Measurements from ENCODE around the gene CRYBG2. TPM values are rescaled to one million over a fixed set of nuclear protein-coding genes. Genes with fewer than 3 reads are reported as not detected.

Gene CRYBG2
- total RNA-seq, 2 experiments from 2014 or later, result 4.5 to 6.4 TPM

DNA sequence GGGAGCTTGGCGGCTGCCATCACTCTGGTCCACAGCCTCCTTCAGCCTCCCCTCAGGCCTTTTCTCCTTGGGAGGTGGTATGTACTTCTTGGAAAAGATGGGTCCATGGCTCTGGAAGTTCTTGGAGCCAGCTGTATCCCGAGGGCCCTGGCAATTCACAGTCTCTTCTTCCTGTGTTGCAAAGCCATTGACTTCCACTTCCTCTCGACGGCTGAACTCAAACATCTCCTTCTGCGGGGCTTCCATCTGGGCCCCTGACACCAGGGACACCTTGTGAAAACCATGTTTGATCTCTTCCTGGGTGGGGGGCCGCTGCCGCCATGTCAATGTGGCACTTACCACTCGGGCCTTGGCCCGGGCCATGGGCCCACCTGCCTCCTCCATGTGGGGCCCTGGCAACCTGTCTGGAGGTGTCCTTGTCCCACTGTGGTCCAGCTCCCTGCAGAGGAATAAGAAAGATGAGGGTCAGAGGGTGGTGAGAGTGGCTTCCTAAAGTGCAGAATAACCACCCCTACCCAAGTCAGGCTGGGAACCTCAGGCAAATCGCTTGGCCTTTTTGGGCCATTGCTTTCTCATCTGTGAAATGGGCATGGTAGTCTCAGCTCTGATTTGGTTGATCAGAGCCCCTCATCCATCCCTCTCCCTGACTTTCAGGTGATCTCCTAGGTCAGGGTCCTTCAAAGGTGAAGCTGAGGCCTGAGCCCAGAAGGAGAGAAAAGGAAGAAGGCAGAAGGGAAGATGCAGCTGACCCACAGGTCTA, 7.5 kb downstream of the CRYBG2 start:
- DNase-seq (no peak), ATAC-seq (no peak)
- TF ChIP-seq, protein P1, sequence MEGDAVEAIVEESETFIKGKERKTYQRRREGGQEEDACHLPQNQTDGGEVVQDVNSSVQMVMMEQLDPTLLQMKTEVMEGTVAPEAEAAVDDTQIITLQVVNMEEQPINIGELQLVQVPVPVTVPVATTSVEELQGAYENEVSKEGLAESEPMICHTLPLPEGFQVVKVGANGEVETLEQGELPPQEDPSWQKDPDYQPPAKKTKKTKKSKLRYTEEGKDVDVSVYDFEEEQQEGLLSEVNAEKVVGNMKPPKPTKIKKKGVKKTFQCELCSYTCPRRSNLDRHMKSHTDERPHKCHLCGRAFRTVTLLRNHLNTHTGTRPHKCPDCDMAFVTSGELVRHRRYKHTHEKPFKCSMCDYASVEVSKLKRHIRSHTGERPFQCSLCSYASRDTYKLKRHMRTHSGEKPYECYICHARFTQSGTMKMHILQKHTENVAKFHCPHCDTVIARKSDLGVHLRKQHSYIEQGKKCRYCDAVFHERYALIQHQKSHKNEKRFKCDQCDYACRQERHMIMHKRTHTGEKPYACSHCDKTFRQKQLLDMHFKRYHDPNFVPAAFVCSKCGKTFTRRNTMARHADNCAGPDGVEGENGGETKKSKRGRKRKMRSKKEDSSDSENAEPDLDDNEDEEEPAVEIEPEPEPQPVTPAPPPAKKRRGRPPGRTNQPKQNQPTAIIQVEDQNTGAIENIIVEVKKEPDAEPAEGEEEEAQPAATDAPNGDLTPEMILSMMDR (IDR thresholded peaks at IDR 0.05), result no peak
- H3K4me1 Mint-ChIP-seq (ENCODE audit: low read depth), result no peaks in the 10 kb centered on the region
- no peak overlapping the region for H3K4me3 Mint-ChIP-seq
- no peak overlapping the region for H3K27ac Mint-ChIP-seq
- POLR2A ChIA-PET, result interaction anchor here (0.6 to 1.3 kb wide), 4 partner anchors 12 to 668 kb away, joined by 3 to 5 read pairs (median 4); partner anchors contain the start of gene DHDDS
- H3K36me3 Mint-ChIP-seq (ENCODE audit: low read depth), result no peaks in the 10 kb centered on the region
- CTCF ChIA-PET, result interaction anchor here (0.6 to 4.0 kb wide), 6 partner anchors 11 to 70 kb away, joined by 3 to 19 read pairs (median 3); no protein-coding TSS in a partner anchor
- H3K9me3 Mint-ChIP-seq, result no peaks in the 10 kb centered on the region
- no peaks in the 10 kb centered on the region for H3K27me3 Mint-ChIP-seq
- intact Hi-C loops (cut with micrococcal nuclease), result no loop called here

DNA sequence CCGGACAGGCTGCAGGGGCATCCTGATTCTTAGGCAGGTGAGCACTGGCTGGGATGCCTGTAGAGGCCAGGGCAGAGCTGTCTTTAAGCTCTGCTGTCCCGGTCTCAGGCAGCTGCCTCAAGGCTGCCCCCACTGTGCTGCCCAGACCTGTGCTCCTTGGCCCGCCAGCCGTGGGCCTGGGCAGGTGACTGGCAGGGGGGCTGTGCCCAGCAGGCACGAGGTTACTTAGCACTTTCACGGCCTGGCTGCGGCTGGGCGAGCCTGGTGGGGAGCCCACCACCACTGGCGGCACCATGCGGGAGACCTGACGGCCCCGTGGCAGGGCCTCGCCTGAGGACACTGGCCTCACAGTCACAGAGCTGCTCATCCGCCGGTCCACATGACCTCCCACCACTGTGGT, 8.2 kb downstream of the CRYBG2 start:
- DNase-seq (no peak), ATAC-seq (no peak)
- TF ChIP-seq, protein P1 (IDR thresholded peaks at IDR 0.05), result no peak
- CTCF ChIA-PET, result interaction anchor here (0.6 to 4.0 kb wide), 4 partner anchors 10 to 71 kb away, joined by 3 to 19 read pairs (median 8); no protein-coding TSS in a partner anchor
- Mint-ChIP-seq H3K4me3 (no peak overlapping the region), H3K4me1 (ENCODE audit: low read depth) (no peaks in the 10 kb centered on the region), H3K9me3 (no peaks in the 10 kb centered on the region), H3K27ac (no peak overlapping the region), H3K27me3 (no peaks in the 10 kb centered on the region), H3K36me3 (ENCODE audit: low read depth) (no peaks in the 10 kb centered on the region)
- POLR2A ChIA-PET, result no interaction called here
- intact Hi-C loops (cut with micrococcal nuclease), result no loop called here

DNA sequence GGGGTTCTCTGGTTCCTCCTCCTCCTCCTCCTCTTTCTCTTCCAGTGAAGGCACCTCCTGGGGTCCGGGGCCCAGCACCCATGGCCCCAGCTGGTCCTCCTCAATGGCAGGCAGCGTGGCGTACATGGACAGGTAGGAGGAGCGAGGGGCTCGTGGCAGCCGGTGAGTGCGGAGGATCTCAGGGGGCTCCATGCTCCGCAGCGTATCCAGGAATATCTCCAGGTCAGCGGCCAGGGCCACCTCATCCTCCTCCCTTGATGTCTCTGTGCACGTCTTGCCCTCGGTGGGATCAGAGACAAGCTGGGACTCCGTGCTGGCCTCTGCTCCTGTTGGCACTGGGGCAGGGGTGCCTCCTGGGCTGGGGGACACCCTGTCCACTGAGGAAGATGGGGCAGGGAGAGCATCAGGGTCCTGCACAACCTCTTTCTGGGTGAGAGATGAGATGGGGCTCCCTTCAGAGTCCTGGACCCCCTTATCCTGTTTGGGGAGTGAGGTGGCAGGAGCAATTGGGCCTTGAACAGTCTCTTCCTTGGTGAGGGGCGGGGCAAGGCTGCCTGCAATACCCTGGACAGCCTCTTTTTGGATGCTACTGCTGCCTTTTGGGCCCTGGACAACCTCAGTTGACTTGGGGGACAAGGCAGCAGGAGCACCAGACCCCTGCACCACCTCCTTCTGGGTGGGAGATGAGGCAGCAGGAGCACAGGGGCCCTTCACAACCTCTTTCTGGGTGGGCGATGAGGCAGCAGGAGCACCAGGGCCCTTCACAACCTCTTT, 9.6 kb downstream of the CRYBG2 start:
- CTCF ChIA-PET, result interaction anchor here (1.3 kb wide), 1 partner anchor 73 kb away, joined by 3 read pairs; no protein-coding TSS in a partner anchor
- Mint-ChIP-seq H3K36me3 (ENCODE audit: low read depth) (no peaks in the 10 kb centered on the region), H3K27ac (no peak overlapping the region), H3K27me3 (no peaks in the 10 kb centered on the region), H3K4me1 (ENCODE audit: low read depth) (no peaks in the 10 kb centered on the region), H3K4me3 (no peak overlapping the region), H3K9me3 (no peaks in the 10 kb centered on the region)
- DNase-seq (no peak), ATAC-seq (no peak)
- POLR2A ChIA-PET, result interaction anchor here (0.8 kb wide), 1 partner anchor 10 kb away, joined by 5 read pairs; the partner anchor contains the start of gene CRYBG2
- TF ChIP-seq, protein P1 (IDR thresholded peaks at IDR 0.05), result no peak
- intact Hi-C loops (cut with micrococcal nuclease), result no loop called here

DNA sequence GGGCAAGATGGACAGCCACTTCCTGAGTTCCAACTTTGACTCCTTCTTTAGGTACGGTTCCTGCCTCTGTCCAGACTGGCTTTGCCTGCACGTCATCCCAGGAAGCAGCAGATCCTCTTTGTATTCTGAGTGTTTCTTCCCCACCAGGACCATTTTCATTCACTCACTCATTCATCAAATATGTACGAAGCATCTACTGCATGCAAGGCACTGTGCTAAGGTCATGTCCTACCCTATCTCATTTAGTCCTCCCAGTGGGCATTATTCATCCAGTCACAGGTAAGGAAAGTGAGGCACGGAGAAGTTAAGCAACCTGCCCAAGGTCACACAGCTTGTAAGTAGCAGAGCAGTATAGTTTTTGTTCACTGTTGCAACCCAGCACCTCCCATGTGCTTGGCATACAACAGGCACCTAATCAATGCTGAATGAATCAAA, 13.9 kb downstream of the CRYBG2 start:
- Mint-ChIP-seq H3K4me3 (no peak overlapping the region), H3K27ac (no peak overlapping the region), H3K36me3 (ENCODE audit: low read depth) (no peaks in the 10 kb centered on the region), H3K27me3 (no peaks in the 10 kb centered on the region), H3K4me1 (ENCODE audit: low read depth) (peaks cover 11% of the 10 kb centered on the region), H3K9me3 (no peaks in the 10 kb centered on the region)
- DNase-seq, result no peak
- POLR2A ChIA-PET, result no interaction called here
- CTCF ChIA-PET, result interaction anchor here (1.4 kb wide), 1 partner anchor 24 kb away, joined by 6 read pairs; no protein-coding TSS in a partner anchor
- no peak for ATAC-seq
- intact Hi-C loops (cut with micrococcal nuclease), result no loop called here
- TF ChIP-seq, protein P1 (IDR thresholded peaks at IDR 0.05), result no peak
